GM12892 (cell line): ENCODE results near the gene URB1.
"Not testable (repeated sequence)": the region's sequence is repeated elsewhere in the genome, so short reads cannot be mapped to it uniquely, and the experiment has no call there.

ENCODE experiments used
- POLR2A ChIP-seq: IDR thresholded peaks from 2 replicates; pipeline ENCODE4 v1.6.1; 2011; ENCODE audit warnings: low read depth, low read length, control low read depth
- POLR2AphosphoS5 ChIP-seq: IDR thresholded peaks from 2 replicates; pipeline ENCODE4 v1.6.1; 2011; ENCODE audit warnings: low read depth, low read length, control low read depth

GRCh38 chr21:32368961-32369360 is 23.9 kb downstream of the URB1 start:
- not testable (repeated sequence) for TF ChIP-seq POLR2A, POLR2AphosphoS5
